Activated CD8-positive, alpha-beta T cell treated with anti-CD3 and anti-CD28 coated beads for 36 hours (primary cell): ENCODE data around the gene EAPP. TPM values are rescaled to one million over a fixed set of nuclear protein-coding genes. Genes with fewer than 3 reads are reported as not detected.
"Not testable (repeated sequence)": the region's sequence is repeated elsewhere in the genome, so short reads cannot be mapped to it uniquely, and the experiment has no call there.

Experiments used
- ATAC-seq: fragments of 200-7000 bp; cut with Tn5 transposase; one replicate; pipeline ENCODE4 v1.10.0; 2021; ENCODE audit warnings: mild to moderate bottlenecking, moderate library complexity
- CTCF ChIA-PET: fragments of 350-600 bp; sonication (Branson Sonifier 250); formaldehyde crosslinking; loops from one replicate; lab custom pipeline; 2021; ENCODE audit warnings: antibody characterized with exemption; lab: Charles Lee
- POLR2A ChIA-PET: fragments of 350-600 bp; sonication (Branson Sonifier 250); formaldehyde crosslinking; loops from one replicate; lab custom pipeline; 2021; ENCODE audit warnings: antibody characterized with exemption; lab: Charles Lee
- DNase-seq: peaks from one replicate; pipeline ENCODE4 v3.0.0-alpha.2; 2020
- H3K27ac Mint-ChIP-seq: one replicate; pipeline ENCODE4 v1.8.0; 2021; ENCODE audit warnings: mild to moderate bottlenecking, mixed read lengths
- H3K27me3 Mint-ChIP-seq: one replicate; pipeline ENCODE4 v1.8.0; 2021; ENCODE audit warnings: mixed read lengths
- H3K36me3 Mint-ChIP-seq: one replicate; pipeline ENCODE4 v1.8.0; 2021; ENCODE audit warnings: low read depth, mixed read lengths
- H3K4me1 Mint-ChIP-seq: one replicate; pipeline ENCODE4 v1.8.0; 2021; ENCODE audit warnings: low read depth, mixed read lengths
- H3K4me3 Mint-ChIP-seq: one replicate; pipeline ENCODE4 v1.8.0; 2021; ENCODE audit warnings: mild to moderate bottlenecking, moderate library complexity, mixed read lengths
- H3K9me3 Mint-ChIP-seq: one replicate; pipeline ENCODE4 v1.8.0; 2021; ENCODE audit warnings: mixed read lengths
- intact Hi-C: fragments of 100-400 bp; cut with micrococcal nuclease; formaldehyde crosslinking; loops from one replicate; pipeline ENCODE4 v1.10.0; 2022
- total RNA-seq, 2 experiments: library from RNA; stranded (reverse); gene quantifications; one replicate each; pipeline ENCODE4 v1.2.3, GENCODE V29; 2021
- TF ChIP-seq, protein P1 (sequence below): fragments of 200-600 bp; IDR thresholded peaks from one replicate; pipeline ENCODE4 v1.8.0; 2022; ENCODE audit warnings: antibody characterized with exemption, mild to moderate bottlenecking

The EAPP gene
- total RNA-seq, 2 experiments from 2014 or later, result 29.9 to 32.0 TPM

DNA sequence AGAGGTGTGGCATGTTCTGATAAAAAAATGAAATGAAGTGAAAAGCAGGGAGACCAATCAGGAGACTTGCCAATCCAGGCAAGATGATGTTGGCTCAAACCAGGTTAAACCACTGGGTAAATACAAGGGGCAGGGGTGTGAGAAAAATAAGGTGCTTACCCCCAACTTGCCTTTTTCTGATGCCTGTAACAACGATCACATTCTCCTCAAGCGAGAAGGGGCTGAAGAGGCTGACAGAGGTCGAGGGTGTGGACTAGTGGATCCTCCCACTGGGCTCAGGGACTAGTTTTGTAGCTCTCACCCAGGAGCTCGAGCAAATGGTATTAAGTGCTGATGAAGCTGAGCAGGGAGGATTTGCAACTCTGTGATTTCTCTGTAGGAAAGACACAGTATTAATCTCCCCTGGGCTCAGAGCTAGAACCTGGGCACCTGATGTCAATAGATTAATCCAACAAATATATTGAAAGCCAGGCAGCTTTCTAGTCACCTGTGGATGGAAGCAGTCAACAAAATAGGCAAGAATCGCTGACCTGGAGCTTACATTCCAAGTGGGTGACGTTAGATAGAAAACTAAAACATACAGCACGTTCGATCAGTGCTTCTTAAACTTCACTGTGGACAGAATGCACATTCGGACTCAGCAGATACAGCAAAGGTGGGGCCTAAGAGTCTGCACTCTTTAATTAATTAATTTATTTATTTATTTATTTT, 15.2 kb upstream of the EAPP start:
- TF ChIP-seq, protein P1, sequence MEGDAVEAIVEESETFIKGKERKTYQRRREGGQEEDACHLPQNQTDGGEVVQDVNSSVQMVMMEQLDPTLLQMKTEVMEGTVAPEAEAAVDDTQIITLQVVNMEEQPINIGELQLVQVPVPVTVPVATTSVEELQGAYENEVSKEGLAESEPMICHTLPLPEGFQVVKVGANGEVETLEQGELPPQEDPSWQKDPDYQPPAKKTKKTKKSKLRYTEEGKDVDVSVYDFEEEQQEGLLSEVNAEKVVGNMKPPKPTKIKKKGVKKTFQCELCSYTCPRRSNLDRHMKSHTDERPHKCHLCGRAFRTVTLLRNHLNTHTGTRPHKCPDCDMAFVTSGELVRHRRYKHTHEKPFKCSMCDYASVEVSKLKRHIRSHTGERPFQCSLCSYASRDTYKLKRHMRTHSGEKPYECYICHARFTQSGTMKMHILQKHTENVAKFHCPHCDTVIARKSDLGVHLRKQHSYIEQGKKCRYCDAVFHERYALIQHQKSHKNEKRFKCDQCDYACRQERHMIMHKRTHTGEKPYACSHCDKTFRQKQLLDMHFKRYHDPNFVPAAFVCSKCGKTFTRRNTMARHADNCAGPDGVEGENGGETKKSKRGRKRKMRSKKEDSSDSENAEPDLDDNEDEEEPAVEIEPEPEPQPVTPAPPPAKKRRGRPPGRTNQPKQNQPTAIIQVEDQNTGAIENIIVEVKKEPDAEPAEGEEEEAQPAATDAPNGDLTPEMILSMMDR, result no peak
- H3K4me3 Mint-ChIP-seq, result peak overlapping the region; percentile 43
- intact Hi-C loops, result no loop called here
- no peaks in the 10 kb centered on the region for H3K36me3 Mint-ChIP-seq
- no peak for ATAC-seq
- DNase-seq, result no peak
- H3K27me3 Mint-ChIP-seq, result no peaks in the 10 kb centered on the region
- ChIA-PET CTCF (interaction anchor here (1.5 kb wide), 1 partner anchor 223 kb away, joined by 4 read pairs; no protein-coding TSS in a partner anchor), POLR2A (no interaction called here)
- H3K4me1 Mint-ChIP-seq, result peaks cover 19% of the 10 kb centered on the region
- H3K27ac Mint-ChIP-seq, result peak overlapping the region; percentile 43
- peaks cover 9% of the 10 kb centered on the region for H3K9me3 Mint-ChIP-seq

DNA sequence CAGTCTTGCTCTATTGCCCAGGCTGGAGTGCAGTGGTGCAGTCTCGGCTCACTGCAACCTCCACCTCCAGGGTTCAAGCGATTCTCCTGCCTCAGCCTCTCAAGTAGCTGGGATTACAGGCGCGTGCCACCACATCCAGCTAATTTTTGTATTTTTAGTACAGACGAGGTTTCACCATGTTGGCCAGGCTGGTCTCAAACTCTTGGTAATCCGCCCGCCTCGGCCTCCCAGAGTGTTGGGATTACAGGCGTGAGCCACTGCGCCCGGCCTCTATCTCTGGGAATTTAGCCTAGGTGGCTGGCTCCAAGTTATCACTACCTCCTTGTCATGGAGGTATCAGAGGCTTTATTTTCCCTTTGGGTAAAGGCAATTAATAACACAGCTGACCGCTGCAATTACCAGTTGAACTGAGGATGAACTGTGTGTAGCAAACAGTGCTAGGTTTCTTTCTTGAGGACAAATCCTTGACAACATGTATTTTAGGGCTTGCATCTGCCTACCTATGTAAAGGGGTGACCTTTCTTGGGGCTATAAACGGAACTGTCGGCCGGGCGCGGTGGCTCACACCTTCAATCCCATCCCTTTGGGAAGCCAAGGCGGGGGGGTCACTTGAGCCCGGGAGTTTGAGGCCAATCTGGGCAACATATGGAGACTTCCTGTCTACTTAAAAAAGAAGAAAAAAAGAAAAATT, 9.9 kb upstream of the EAPP start:
- CTCF ChIA-PET, H3K36me3 Mint-ChIP-seq, H3K4me3 Mint-ChIP-seq, ATAC-seq, intact Hi-C loops, DNase-seq, H3K27me3 Mint-ChIP-seq, H3K27ac Mint-ChIP-seq: not testable (repeated sequence)
- Mint-ChIP-seq H3K9me3 (peaks cover 12% of the 10 kb centered on the region), H3K4me1 (peaks cover 15% of the 10 kb centered on the region)
- POLR2A ChIA-PET, result interaction anchor here (1.1 kb wide), 1 partner anchor 9 kb away, joined by 4 read pairs; no protein-coding TSS in a partner anchor

DNA sequence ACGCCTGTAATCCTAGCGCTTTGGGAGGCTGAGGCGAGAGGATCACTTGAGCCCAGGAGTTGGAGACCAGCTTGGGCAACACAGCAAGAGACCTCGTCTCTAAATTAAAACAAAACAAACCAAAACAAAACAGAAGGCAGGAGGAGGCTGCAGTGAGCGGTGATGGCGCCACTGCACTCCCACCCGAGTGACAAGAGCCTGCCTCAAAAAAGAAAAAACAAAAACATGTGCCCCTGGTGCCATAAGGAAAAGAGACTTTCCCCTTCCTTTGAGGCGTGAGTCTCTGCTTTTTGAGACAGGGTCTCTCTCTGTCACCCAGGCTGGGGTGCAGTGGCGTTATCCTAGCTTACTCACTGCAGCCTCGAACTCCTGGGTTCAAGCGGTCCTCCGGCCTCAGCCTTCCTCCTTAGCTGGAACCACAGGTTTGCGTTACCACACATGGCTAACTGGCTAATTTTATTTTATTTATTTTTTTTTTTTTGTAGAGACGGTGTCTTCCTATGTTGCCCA, 9.0 kb upstream of the EAPP start:
- ChIA-PET CTCF (no interaction called here), POLR2A (no interaction called here)
- ATAC-seq, result no peak
- Mint-ChIP-seq H3K36me3 (no peaks in the 10 kb centered on the region), H3K4me3 (no peak overlapping the region), H3K9me3 (peaks cover 12% of the 10 kb centered on the region), H3K4me1 (peaks cover 11% of the 10 kb centered on the region), H3K27ac (no peak overlapping the region), H3K27me3 (no peaks in the 10 kb centered on the region)
- no peak for DNase-seq
- intact Hi-C loops, result no loop called here
- TF ChIP-seq, protein P1, result no peak

DNA sequence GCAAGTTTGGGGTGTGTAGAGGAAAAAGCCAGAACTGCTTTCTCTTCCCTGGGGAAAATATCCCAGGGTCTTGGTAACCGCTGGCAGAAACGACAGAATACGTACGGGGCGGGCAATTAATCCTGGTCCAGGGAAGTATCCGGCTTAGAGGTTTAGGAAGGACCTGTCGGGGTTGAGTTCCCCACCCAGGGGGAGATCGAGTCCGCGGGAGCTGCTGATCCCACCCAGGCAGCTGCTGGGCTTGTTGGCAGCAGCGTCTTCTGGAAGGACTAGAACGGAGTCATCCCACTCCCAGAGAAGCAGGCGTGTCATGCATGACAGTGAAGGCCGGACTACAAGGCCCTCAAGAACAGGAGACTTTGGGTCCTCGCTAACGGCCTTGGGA, 7.6 kb upstream of the EAPP start:
- DNase-seq, CTCF ChIA-PET, H3K36me3 Mint-ChIP-seq, H3K27ac Mint-ChIP-seq, intact Hi-C loops, H3K27me3 Mint-ChIP-seq, H3K4me3 Mint-ChIP-seq, POLR2A ChIA-PET: not testable (repeated sequence)
- Mint-ChIP-seq H3K9me3 (peaks cover 12% of the 10 kb centered on the region), H3K4me1 (peaks cover 11% of the 10 kb centered on the region)
- peak; percentile 36 for ATAC-seq

DNA sequence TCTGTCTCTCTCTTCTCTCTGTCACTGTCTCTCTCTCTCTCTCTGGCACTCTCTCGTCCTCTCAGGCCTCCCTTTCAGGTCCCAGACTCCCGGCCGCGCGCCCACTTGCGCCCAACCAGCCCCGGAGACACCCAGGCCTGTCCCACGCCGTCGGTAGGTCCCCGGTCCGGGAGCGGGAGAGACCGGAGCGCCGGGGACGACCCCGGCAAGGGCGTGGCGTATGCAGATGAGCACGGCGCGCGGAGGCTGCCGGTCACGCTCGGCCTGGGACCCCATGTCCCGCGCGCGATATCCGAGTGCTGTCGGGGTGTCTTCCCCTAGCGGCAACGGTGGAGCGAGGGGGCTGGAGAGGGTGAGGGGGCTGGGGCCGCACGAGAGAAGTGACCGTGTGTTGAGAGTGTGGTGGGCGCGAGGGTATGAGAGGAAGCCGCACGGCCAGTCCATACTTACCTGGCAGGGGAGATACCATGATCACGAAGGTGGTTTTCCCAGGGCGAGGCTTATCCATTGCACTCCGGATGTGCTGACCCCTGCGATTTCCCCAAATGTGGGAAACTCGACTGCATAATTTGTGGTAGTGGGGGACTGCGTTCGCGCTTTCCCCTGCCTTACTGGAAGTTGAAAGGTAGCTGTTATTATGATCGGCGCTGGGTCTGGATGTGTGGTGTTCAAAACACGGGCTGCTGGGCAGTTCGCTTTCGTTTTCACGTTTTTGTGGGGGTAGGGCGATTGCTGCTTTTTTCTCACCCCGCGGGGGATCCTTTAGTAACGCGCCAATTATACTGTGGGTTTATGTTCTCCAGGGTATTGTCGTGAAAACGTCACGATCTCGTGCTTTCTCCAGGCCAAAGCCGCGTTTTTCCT, 7.0 kb upstream of the EAPP start:
- ATAC-seq, result peak; percentile 80
- H3K27ac Mint-ChIP-seq, H3K4me3 Mint-ChIP-seq, intact Hi-C loops, POLR2A ChIA-PET, H3K4me1 Mint-ChIP-seq, DNase-seq, H3K36me3 Mint-ChIP-seq, H3K9me3 Mint-ChIP-seq, CTCF ChIA-PET, H3K27me3 Mint-ChIP-seq: not testable (repeated sequence)

DNA sequence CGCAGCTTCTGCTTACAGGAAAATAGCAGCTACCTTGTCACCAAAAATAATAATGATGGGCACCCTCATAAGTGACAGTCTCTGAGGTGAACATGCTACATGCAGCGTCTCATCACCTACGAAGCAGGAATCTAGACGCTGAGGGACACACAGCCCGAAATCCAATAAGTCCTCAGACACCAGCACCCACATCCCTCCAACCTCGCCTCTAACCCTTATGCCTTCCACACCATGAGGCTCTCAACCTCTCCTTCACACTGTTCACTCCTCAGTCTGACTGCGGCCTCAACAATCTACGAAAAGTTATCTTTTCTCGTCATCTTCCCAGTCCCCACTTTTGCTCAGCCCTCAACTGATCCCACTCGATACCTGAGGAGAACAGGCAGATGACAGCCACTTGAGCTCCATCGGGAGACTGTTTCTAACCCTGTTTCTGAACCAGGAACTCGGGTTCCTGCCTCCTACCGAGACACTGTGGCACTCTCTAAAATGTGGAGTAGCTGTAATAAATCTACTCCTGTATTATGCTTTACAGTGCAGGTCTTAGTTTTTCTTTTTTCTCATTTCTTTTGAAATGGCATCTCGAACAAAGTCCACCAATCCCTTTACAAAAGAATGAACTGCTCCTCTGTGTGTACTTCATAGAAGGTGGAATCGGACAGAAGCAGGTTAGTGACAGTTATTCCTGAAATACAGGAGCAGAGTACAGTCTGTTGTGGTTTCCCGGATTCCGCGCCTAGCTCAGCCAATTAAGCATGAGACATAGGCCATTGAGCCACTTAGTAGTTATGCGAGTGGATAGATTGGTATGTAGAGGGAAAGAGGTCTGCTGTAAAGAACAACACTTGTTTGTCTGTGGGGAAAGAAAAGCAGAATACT, 919 bp upstream of the EAPP start:
- ATAC-seq, DNase-seq, H3K36me3 Mint-ChIP-seq, H3K27me3 Mint-ChIP-seq, intact Hi-C loops, H3K9me3 Mint-ChIP-seq: not testable (repeated sequence)
- CTCF ChIA-PET, result interaction anchor here (1.0 kb wide), 1 partner anchor 209 kb away, joined by 3 read pairs; no protein-coding TSS in a partner anchor
- peaks cover 27% of the 10 kb centered on the region for H3K4me1 Mint-ChIP-seq
- peak overlapping the region; percentile 93 for H3K4me3 Mint-ChIP-seq
- POLR2A ChIA-PET, result interaction anchor here (0.7 kb wide), 1 partner anchor 9 kb away, joined by 4 read pairs; no protein-coding TSS in a partner anchor
- peak overlapping the region; percentile 99 for H3K27ac Mint-ChIP-seq
